Femur (tissue), 1 donor: Measurements from ENCODE around the gene ZXDC.

ENCODE experiments used
- DNase-seq: peaks from one replicate; pipeline ENCODE4 v3.0.0-alpha.2; 2017

ZXDC gene

GRCh38 chr3:126475413-126476114 lies at the start of gene ZXDC:
ZXDC (minus strand) TSS chr3:126475891; CDS start chr3:126475865, 26 bp downstream.
- peak; percentile 97 for DNase-seq

GRCh38 chr3:126525091-126525852 lies 49.6 kb upstream of the ZXDC start:
- no peak for DNase-seq

GRCh38 chr3:126524429-126524988 lies 48.8 kb upstream of the ZXDC start:
- DNase-seq: no peak

- peak; percentile 60 for DNase-seq
Measured at GRCh38 chr3:126523745-126524428, 48.2 kb upstream of the ZXDC start, which contains the start of gene CHST13. CHST13 (plus strand) TSS chr3:126524155; CDS start chr3:126524333, 178 bp downstream.

- DNase-seq: peak; percentile 67
Measured at GRCh38 chr3:126522363-126522788, 46.7 kb upstream of the ZXDC start.

- DNase-seq: no peak
Measured at GRCh38 chr3:126521122-126521891, 45.6 kb upstream of the ZXDC start.

GRCh38 chr3:126519506-126520455 lies 44.1 kb upstream of the ZXDC start:
- no peak for DNase-seq

- DNase-seq: no peak
Measured at GRCh38 chr3:126518779-126519177, 43.1 kb upstream of the ZXDC start.

- DNase-seq: no peak
Measured at GRCh38 chr3:126517986-126518778, 42.5 kb upstream of the ZXDC start.

- no peak for DNase-seq
Measured at GRCh38 chr3:126517291-126517951, 41.7 kb upstream of the ZXDC start, which contains the start of gene UROC1. UROC1 (minus strand) TSS chr3:126517773; CDS start chr3:126517719, 54 bp downstream.

GRCh38 chr3:126516936-126517290 lies 41.2 kb upstream of the ZXDC start:
- DNase-seq: no peak

- no peak for DNase-seq
Measured at GRCh38 chr3:126516152-126516935, 40.7 kb upstream of the ZXDC start.

GRCh38 chr3:126515066-126515706 lies 39.5 kb upstream of the ZXDC start:
- no peak for DNase-seq

- DNase-seq: no peak
Measured at GRCh38 chr3:126514161-126514560, 38.5 kb upstream of the ZXDC start.

- no peak for DNase-seq
Measured at GRCh38 chr3:126512916-126513650, 37.4 kb upstream of the ZXDC start.

- no peak for DNase-seq
Measured at GRCh38 chr3:126512026-126512425, 36.3 kb upstream of the ZXDC start.

GRCh38 chr3:126511291-126511690 lies 35.6 kb upstream of the ZXDC start:
- no peak for DNase-seq
